Mesenchymal stem cell (in vitro differentiated cells and primary cell): ENCODE results near the gene PPY.
A peak's percentile ranks its signal among the peaks of the same experiment; 100 is the strongest.

ENCODE experiments used
- DNase-seq: peaks from one replicate; pipeline ENCODE4 v3.0.0-alpha.2; 2013
- H2AFZ ChIP-seq: one replicate; pipeline ENCODE4 v1.6.1; 2013; ENCODE audit warnings: low read depth, mild to moderate bottlenecking, control low read depth, inconsistent platforms, low read length, moderate library complexity
- H2AK5ac ChIP-seq: 2 replicates; pipeline ENCODE4 v1.6.1; 2013; ENCODE audit warnings: low read length, moderate library complexity, mild to moderate bottlenecking, inconsistent platforms; ENCODE audit not compliant: severe bottlenecking
- H2BK120ac ChIP-seq: one replicate; pipeline ENCODE4 v1.6.1; 2013; ENCODE audit warnings: low read depth, mild to moderate bottlenecking, inconsistent platforms, low read length, moderate library complexity
- H2BK12ac ChIP-seq, 2 experiments: one replicate each; pipeline ENCODE4 v1.6.1; 2013; ENCODE audit warnings: inconsistent platforms in 2 of 2, low read length in 2 of 2, mild to moderate bottlenecking in 2 of 2, moderate library complexity in 2 of 2, control low read depth in 1 of 2
- H2BK15ac ChIP-seq: one replicate; pipeline ENCODE4 v1.6.1; 2013; ENCODE audit warnings: mild to moderate bottlenecking, low read depth, inconsistent platforms; ENCODE audit not compliant: poor library complexity, severe bottlenecking
- H2BK5ac ChIP-seq: 2 replicates; pipeline ENCODE4 v1.6.1; 2013; ENCODE audit warnings: low read depth, mild to moderate bottlenecking, low read length, control low read depth, inconsistent platforms; ENCODE audit not compliant: poor library complexity, severe bottlenecking
- H3K14ac ChIP-seq, 2 experiments: one replicate each; pipeline ENCODE4 v1.6.1; 2013; ENCODE audit warnings: inconsistent platforms in 2 of 2, low read length in 2 of 2, control low read depth in 1 of 2, mild to moderate bottlenecking in 1 of 2, moderate library complexity in 1 of 2
- H3K18ac ChIP-seq, 2 experiments: one replicate each; pipeline ENCODE4 v1.6.1; 2013; ENCODE audit warnings: inconsistent platforms in 2 of 2, low read length in 2 of 2, control low read depth in 1 of 2, low read depth in 1 of 2, mild to moderate bottlenecking in 1 of 2
- H3K23ac ChIP-seq, 2 experiments: one replicate each; pipeline ENCODE4 v1.6.1; 2013; ENCODE audit warnings: inconsistent platforms in 2 of 2, low read length in 2 of 2, mild to moderate bottlenecking in 2 of 2, moderate library complexity in 2 of 2, control low read depth in 1 of 2
- H3K27ac ChIP-seq: 2 replicates; pipeline ENCODE4 v1.5.1; 2013; ENCODE audit warnings: mild to moderate bottlenecking, moderate library complexity, low read length, control low read depth, inconsistent platforms; ENCODE audit not compliant: poor library complexity, severe bottlenecking
- H3K27me3 ChIP-seq, 2 experiments: 2 replicates each; pipeline versions ENCODE4 v1.6.1 to v1.7.0; 2013; ENCODE audit warnings: low read length in 2 of 2, mild to moderate bottlenecking in 2 of 2, moderate library complexity in 2 of 2, control low read depth in 1 of 2, inconsistent platforms in 1 of 2; ENCODE audit not compliant: control insufficient read depth in 1 of 2, insufficient read depth in 1 of 2
- H3K36me3 ChIP-seq, 2 experiments: 2 replicates each; pipeline versions ENCODE4 v1.6.1 to v1.7.0; 2013; ENCODE audit warnings: low read length in 2 of 2, control low read depth in 1 of 2, inconsistent platforms in 1 of 2, low read depth in 1 of 2, mild to moderate bottlenecking in 1 of 2; ENCODE audit not compliant: insufficient read depth in 2 of 2, control insufficient read depth in 1 of 2
- H3K4ac ChIP-seq, 2 experiments: one replicate each; pipeline ENCODE4 v1.6.1; 2013; ENCODE audit warnings: inconsistent platforms in 2 of 2, low read length in 2 of 2, mild to moderate bottlenecking in 2 of 2, moderate library complexity in 2 of 2, control low read depth in 1 of 2, low read depth in 1 of 2
- H3K4me1 ChIP-seq: 2 replicates; pipeline ENCODE4 v1.6.1; 2013; ENCODE audit warnings: low read depth, low read length, control low read depth; ENCODE audit not compliant: control insufficient read depth, insufficient read depth
- H3K4me2 ChIP-seq: 2 replicates; pipeline ENCODE4 v1.6.1; 2013; ENCODE audit warnings: low read length, mild to moderate bottlenecking, inconsistent platforms; ENCODE audit not compliant: poor library complexity, severe bottlenecking
- H3K4me3 ChIP-seq, 2 experiments: 2 replicates each; pipeline versions ENCODE4 v1.5.1 to v1.7.0; 2013; ENCODE audit warnings: low read length in 2 of 2, mild to moderate bottlenecking in 2 of 2, control low read depth in 1 of 2, low read depth in 1 of 2; ENCODE audit not compliant: insufficient read depth in 1 of 2
- H3K79me1 ChIP-seq: replicated peaks from 2 replicates; pipeline ENCODE4 v1.6.1; 2013; ENCODE audit warnings: mild to moderate bottlenecking, control low read depth, low read length, inconsistent platforms; ENCODE audit not compliant: poor library complexity, severe bottlenecking
- H3K9ac ChIP-seq: 2 replicates; pipeline ENCODE4 v1.7.0; 2013; ENCODE audit warnings: mild to moderate bottlenecking, low read length, moderate library complexity
- H3K9me3 ChIP-seq: 2 replicates; pipeline ENCODE4 v1.7.0; 2013; ENCODE audit warnings: mild to moderate bottlenecking, low read length; ENCODE audit not compliant: control insufficient read depth
- H4K8ac ChIP-seq: one replicate; pipeline ENCODE4 v1.6.1; 2013; ENCODE audit warnings: inconsistent platforms, mild to moderate bottlenecking, low read length, moderate library complexity
- H4K91ac ChIP-seq: one replicate; pipeline ENCODE4 v1.6.1; 2013; ENCODE audit warnings: mild to moderate bottlenecking, low read length, inconsistent platforms
- WGBS: methylation state at CpG from one replicate; pipeline ENCODE4 v1.1.7; 2013; ENCODE audit warnings: mixed read lengths; 5-methylcytosine and 5-hydroxymethylcytosine counted together

PPY gene

GRCh38 chr17:43907425-43907981, 34.8 kb downstream of the PPY start, which contains the start of gene MPP2:
MPP2 (minus strand) TSS chr17:43907536; CDS start chr17:43904460, 3,076 bp downstream.
- H3K23ac ChIP-seq = no peak within 1 kb of the TSS
- under 1% methylated on average over 31 of the region's 36 CpGs for WGBS
- H2AFZ ChIP-seq = peak within 1 kb of the TSS; percentile 74
- H2BK5ac ChIP-seq = no peak within 1 kb of the TSS
- H2BK15ac ChIP-seq = peak within 1 kb of the TSS; percentile 36
- peak within 1 kb of the TSS; percentile 85 for H3K9ac ChIP-seq
- no peak within 1 kb of the TSS for H2AK5ac ChIP-seq
- no peaks in the 10 kb centered on the region for H3K36me3 ChIP-seq
- peak within 1 kb of the TSS; percentile 63 to 92 for H3K4me3 ChIP-seq
- DNase-seq = peak; percentile 75
- peaks cover 14 to 68% of the 10 kb centered on the region in 2 experiments for H3K27me3 ChIP-seq
- H3K27ac ChIP-seq = no peak within 1 kb of the TSS
- no peak within 1 kb of the TSS for H2BK120ac ChIP-seq
- H3K18ac ChIP-seq = peak within 1 kb of the TSS; percentile 48 to 66
- H3K4ac ChIP-seq = peak within 1 kb of the TSS in 1 of 2 experiments; percentile 31
- no peaks in the 10 kb centered on the region for H3K79me1 ChIP-seq
- peaks cover 21% of the 10 kb centered on the region for H3K4me1 ChIP-seq
- H4K8ac ChIP-seq = no peak within 1 kb of the TSS
- peak within 1 kb of the TSS; percentile 53 for H4K91ac ChIP-seq
- peak within 1 kb of the TSS; percentile 90 for H3K4me2 ChIP-seq
- H3K14ac ChIP-seq = no peak within 1 kb of the TSS
- H3K9me3 ChIP-seq = no peaks in the 10 kb centered on the region
- peak within 1 kb of the TSS in 1 of 2 experiments; percentile 57 for H2BK12ac ChIP-seq

DNA sequence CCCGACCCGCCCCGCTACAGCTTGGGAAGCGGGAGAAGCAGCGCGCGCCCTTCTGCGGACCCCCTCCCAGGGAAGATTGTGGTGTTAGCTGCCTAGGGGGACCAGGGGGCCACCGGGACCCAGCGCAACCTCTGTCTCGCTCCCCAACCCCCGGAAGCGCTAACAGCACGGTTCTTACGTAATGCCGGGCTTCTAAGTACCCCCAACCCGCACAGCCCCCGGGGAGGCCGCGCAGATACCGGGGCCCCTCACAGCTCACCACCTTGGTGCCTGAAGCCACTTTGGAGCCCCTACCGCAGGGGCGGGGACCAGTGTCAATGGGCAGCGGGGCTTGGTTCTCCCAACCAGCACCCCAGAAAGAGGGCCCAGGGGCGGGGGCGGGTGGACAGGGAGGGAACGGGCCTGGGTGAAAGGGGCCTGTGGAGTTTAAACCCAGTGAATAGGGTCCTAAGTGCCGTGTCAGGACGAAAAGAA, 35.3 kb downstream of the PPY start:
- Histone ChIP-seq H4K8ac (no peak overlapping the region), H3K4me3 (peak overlapping the region; percentile 63 to 92), H2BK120ac (no peak overlapping the region), H3K9ac (peak overlapping the region; percentile 85), H3K18ac (peak overlapping the region; percentile 48 to 66), H3K27me3 (peaks cover 11 to 67% of the 10 kb centered on the region in 2 experiments), H2AK5ac (no peak overlapping the region), H3K14ac (no peak overlapping the region), H3K4me2 (peak overlapping the region; percentile 90), H2BK5ac (no peak overlapping the region), H2BK12ac (peak overlapping the region in 1 of 2 experiments; percentile 57), H4K91ac (peak overlapping the region; percentile 53), H2BK15ac (peak overlapping the region; percentile 36), H3K9me3 (no peaks in the 10 kb centered on the region), H3K4me1 (peaks cover 21% of the 10 kb centered on the region), H3K79me1 (no peaks in the 10 kb centered on the region), H2AFZ (peak overlapping the region; percentile 7), H3K27ac (no peak overlapping the region), H3K4ac (peak overlapping the region in 1 of 2 experiments; percentile 31), H3K36me3 (no peaks in the 10 kb centered on the region), H3K23ac (no peak overlapping the region)
- 1% methylated on average over 26 of the region's 29 CpGs for WGBS
- no peak for DNase-seq

- Histone ChIP-seq H4K8ac (no peak overlapping the region), H3K79me1 (no peaks in the 10 kb centered on the region), H3K4me3 (peak overlapping the region; percentile 63 to 92), H3K36me3 (no peaks in the 10 kb centered on the region), H2BK5ac (no peak overlapping the region), H2BK120ac (no peak overlapping the region), H3K14ac (no peak overlapping the region), H3K27ac (no peak overlapping the region), H3K18ac (no peak overlapping the region), H4K91ac (no peak overlapping the region), H3K27me3 (peaks cover 4 to 65% of the 10 kb centered on the region in 2 experiments), H3K4me1 (peaks cover 21% of the 10 kb centered on the region), H3K9me3 (no peaks in the 10 kb centered on the region), H2BK15ac (peak overlapping the region; percentile 16), H2BK12ac (no peak overlapping the region), H3K23ac (no peak overlapping the region), H2AK5ac (no peak overlapping the region), H3K9ac (peak overlapping the region; percentile 85), H3K4ac (no peak overlapping the region), H3K4me2 (peak overlapping the region; percentile 90), H2AFZ (no peak overlapping the region)
- DNase-seq = peak; percentile 45
- 4% methylated on average over 22 of the region's 37 CpGs for WGBS
Observed at GRCh38 chr17:43905985-43906852, 36.1 kb downstream of the PPY start.

- no peak overlapping the region for H4K8ac ChIP-seq
- H2AFZ ChIP-seq = no peak overlapping the region
- H2BK120ac ChIP-seq = no peak overlapping the region
- no peak overlapping the region for H2BK15ac ChIP-seq
- H3K9ac ChIP-seq = peak overlapping the region; percentile 23
- 0% methylated on average over 1 of the region's 3 CpGs for WGBS
- no peaks in the 10 kb centered on the region for H3K36me3 ChIP-seq
- no peak for DNase-seq
- H3K23ac ChIP-seq = no peak overlapping the region
- H3K14ac ChIP-seq = no peak overlapping the region
- H3K4ac ChIP-seq = no peak overlapping the region
- H3K9me3 ChIP-seq = no peaks in the 10 kb centered on the region
- no peak overlapping the region for H2BK12ac ChIP-seq
- peaks cover 4 to 69% of the 10 kb centered on the region in 2 experiments for H3K27me3 ChIP-seq
- no peaks in the 10 kb centered on the region for H3K79me1 ChIP-seq
- no peak overlapping the region for H3K27ac ChIP-seq
- peaks cover 27% of the 10 kb centered on the region for H3K4me1 ChIP-seq
- no peak overlapping the region for H2BK5ac ChIP-seq
- H3K18ac ChIP-seq = no peak overlapping the region
- no peak overlapping the region for H4K91ac ChIP-seq
- peak overlapping the region in 1 of 2 experiments; percentile 92 for H3K4me3 ChIP-seq
- H2AK5ac ChIP-seq = no peak overlapping the region
- H3K4me2 ChIP-seq = no peak overlapping the region
Observed at GRCh38 chr17:43905400-43905984, 36.8 kb downstream of the PPY start.
